CD4-positive, alpha-beta T cell treated with Interleukin-12 subunit alpha and Interleukin-12 subunit beta, for 1 hour (primary cell): Measurements from ENCODE around the gene PLCG2.
"Not testable (repeated sequence)": the region's sequence is repeated elsewhere in the genome, so short reads cannot be mapped to it uniquely, and the experiment has no call there.

Experiments
- DNase-seq: peaks from one replicate; pipeline ENCODE4 v3.0.0-alpha.2; 2020

The PLCG2 gene

DNA sequence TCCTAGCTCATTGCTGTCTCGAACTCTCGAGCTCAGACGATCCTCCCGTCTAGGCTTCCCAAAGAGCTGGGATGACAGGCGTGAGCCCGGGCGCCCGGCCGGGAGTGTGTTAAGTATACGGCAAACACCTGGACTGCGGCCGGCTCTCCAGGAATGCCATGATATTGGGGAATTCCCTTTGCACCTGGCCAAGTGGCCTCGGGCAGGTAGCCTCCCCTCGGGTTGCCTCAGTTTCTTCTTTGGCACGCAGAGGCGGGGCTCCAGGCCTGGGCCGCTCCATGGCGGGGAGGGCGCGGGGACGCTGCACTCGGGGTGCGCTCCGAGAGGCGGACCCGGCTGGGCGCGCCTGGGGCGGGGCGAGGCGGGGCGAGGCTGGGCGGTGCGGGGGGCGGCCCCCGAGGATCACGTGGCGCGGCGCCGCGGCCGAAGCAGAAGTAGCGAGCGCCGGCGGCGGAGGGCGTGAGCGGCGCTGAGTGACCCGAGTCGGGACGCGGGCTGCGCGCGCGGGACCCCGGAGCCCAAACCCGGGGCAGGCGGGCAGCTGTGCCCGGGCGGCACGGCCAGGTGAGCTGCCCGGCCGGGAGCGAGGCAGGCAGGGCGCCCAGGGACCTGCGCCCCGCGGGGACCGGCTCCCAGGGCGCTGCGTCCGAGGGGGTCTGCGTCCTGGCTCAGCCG is at the start of gene PLCG2:
PLCG2 (plus strand) TSS at position 431 of the 675 bp plus-strand sequence. CDS start 6,699 bp downstream, outside the sequence.
- peak; percentile 73 for DNase-seq

DNA sequence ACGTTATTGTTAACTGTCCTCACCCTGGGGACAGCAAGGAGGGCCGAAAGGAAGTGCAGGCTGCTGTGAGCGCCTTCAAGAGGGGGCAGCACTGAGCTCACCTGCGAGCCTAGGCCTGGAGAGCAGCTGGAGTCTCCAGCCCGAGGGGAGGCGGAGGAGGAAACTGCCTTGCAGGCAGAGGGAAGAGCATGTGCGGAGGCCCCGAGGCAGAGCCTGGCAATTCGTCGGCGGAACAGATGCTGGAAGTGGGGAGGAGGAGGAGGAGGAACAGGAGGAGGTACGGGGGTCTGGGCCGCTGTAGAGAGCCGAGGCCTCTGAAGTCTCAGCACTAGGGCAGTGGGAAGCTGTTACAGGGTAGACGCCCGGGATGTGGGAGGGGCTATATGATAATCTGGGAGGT is 49.6 kb upstream of the PLCG2 start:
- no peak for DNase-seq

DNA sequence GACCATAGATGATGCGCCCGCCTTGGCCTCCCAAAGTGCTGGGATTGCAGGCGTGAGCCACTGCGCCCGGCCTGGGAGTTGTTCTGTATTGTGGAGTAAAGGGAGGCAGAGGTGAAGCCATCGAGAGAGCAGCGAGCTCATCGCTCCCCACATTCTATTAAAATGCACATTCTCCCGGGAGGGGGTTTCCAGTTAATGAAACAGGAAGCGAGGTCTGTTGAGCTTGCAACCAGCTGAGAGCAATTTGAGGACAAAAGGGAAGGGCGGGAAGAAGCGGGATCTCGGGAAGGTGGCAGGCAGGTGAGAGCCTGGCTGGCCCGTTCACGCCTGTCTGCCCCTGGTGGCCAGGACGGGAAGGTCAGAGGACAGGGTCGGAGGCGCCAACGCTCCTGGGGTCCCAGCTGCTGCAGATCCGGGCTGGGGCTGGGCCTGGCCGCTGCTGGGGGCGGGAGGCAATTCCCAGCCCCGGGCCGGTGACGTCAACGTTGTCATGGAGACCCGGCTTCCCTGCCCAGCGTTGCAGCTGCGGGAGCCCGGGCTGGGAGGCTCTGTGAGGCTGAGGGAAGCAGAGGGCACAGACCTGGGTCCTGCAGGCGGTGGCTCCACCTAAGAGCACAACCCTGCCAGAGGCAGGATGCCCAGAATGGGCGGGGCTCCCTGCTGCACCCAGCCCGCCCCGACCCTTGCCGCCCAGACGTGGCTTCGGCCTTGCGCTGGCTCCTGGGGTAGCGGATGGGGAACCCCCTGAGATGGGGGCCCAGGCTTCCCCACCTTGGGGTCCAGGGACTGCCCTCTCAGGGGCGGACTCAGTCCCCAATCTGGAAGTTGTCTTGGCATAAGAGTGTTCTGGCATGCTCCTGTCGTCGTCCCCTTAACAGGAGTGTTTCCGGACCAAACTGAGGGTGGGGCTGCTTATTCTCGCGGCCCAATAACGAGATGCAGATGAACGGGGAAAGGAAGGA is 48.7 kb upstream of the PLCG2 start:
- DNase-seq = peak; percentile 67

DNA sequence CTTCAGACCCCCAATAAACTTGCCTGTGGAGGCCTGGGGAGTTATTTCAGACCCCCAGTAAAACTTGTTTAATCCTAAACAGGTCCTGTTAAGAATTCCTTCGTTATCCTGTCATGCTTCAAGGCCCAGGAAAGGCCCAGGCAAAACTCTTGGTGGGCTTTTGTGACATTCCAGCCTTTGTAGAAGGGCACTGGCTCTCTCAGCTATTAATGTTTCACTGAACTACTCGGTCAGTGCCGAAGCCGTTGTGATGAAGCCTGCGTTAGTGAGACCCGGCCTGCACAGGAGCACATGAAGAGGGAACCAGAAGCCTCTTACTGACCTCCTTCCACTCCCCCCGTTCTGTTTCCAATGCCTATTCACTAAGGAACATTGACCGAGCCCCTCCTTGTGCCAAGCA is 47.4 kb upstream of the PLCG2 start:
- DNase-seq = no peak

DNA sequence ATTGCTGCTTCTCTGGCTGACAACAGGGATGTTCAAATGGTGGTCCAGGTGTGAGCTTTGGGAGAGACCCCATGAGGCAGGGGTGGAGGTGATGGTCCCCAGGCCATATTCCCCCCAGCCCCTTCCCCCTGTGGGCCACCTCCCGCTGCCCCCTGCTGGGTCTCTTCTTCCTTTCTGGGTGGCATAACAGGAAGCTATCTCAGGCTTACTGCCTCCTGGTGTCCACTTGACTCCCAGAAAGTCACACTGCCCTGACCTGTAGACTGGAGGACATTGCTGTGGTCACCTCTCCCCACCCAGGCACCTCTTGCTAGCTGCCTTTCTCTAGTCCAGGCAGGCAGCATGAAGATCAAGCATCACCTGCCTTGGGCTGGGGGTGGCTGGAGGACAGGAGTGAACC is 46.4 kb upstream of the PLCG2 start:
- DNase-seq = no peak

DNA sequence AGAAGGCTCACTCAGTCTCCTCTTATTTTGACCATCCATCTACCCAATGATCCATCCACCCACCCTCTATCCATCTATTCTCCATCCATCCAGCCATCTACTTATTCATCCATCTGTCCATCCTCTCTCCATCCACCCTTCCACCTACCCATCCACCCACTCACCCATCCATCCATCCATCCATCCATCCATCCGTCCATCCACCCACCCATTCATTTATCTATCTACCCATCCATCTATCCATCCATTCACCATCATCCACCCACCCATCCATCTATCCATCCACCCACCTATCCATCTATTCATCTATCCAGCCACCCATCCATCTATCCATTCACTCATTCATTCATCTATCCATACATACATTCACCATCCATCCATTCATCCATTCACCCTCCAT is 45.8 kb upstream of the PLCG2 start:
- no peak for DNase-seq

DNA sequence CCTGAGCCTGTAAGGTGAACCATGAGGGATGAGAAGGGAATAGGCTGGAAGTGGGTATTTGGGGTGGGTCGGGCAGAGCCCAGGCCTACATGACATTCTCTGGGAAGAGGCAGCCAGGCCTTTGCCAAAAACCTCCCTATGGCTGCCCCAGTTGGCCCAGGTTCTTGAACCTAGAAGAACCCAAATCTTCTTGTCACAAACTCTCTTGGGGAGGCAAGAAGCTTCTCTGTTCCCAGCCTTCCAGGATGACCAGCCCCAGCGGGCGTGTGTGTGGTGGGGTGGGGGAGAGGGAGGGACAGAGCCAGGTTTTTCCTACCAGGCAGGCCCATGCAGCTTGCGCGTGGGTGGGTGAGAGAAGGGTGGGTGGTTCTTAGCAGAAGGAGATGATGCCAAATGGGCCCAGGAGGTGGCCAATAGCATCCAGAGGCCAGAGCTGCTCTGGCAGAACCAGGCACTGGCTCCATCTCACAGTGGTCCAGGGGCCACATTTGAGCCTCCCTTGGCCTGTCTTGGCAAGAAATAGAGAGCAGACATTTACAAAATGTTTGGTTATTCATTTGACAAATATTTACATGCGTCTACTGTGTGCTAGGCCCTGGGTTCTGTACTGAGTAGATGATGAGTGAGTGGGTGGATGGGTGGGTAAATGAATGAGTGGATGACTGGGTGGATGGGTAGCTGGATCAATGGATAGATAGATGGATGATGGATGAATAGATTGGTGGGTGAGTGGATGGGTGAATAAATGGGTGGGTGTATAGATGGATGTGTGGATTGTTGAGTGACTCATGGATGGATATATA is 44.3 kb upstream of the PLCG2 start:
- no peak for DNase-seq

DNA sequence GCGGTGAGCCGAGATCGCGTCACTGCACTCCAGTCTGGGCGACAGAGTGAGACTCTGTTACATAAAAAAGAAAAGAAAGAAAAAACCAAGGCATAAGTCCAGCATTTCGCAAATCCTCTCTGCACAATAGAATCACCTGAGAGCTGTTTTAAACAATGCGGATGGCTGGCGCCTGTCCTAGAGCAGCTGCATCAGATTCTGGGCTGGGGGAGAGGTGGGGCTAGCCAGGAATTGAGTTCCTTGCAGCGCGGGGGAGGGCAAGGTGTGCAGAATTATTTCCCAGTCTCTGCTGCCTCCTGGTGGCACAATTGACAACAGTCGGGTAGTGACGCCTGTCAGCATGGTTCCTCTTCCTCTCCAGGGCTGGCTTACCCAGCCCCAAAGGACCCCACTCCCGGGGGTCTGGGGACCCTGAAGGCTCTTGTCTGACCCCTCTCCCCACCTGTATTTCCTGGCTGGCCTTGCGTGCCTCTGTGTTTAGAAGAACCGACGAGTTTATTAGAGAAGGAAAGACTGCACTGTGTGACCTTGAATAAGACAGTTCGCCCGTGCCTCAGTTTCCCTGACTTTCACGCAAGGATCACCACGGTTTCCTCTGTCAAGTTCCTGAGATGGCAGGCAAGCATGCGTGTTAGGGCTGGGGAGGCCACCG is 41.1 kb upstream of the PLCG2 start:
- DNase-seq = peak; percentile 88

DNA sequence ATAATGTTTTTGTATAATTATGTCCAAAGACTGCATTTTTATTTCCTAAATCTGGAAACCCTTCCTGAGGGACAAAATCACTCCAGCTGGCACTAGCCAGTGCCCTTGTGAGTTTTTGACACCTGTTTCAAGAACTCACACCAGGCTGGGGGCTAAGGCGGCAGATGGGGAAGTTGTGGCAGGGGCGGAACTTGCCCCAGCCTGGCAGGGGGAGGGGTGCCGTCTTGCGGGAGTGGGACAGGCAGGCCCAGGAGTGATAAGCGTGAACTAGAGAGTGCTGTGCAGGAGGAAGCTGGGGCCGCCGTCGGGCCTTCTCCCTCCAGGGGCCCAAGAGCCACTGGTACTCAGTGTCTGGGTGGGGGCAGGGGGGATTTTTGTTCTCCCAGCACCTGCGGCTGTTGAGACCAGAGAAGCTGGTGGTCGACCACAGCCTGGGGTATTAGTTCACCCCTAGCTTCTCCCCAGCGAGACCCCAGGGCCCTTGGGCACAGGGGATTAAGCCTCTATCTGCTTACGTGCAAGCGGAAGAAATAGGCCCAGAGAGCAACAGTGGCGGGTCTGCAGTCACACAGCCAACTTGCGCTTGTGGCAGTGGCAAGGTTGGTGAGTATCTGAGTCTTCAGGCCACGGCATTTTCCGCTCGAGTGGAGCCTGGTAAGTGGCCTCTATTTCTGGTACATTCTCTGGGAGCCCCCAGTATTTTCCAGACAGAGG is 40.2 kb upstream of the PLCG2 start:
- DNase-seq = no peak

DNA sequence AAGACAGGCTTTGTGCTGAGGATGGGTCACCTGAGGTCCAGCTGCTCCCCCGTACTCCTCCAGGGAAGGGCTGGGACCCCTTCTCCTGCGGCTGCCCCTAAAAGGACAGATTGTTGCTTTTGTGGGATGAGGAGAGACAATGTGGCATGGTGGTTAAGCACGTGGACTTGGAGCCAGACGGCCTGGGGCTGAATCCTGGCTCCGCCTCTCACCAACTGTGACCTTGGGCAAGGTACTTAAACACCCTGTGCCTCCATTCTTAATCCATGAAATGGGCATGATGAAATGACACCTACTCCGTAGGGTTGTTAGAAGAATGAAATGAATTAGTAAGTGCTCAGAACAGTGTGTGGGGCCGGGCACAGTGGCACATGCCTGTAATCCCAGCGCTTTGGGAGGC is 39.6 kb upstream of the PLCG2 start:
- no peak for DNase-seq

DNA sequence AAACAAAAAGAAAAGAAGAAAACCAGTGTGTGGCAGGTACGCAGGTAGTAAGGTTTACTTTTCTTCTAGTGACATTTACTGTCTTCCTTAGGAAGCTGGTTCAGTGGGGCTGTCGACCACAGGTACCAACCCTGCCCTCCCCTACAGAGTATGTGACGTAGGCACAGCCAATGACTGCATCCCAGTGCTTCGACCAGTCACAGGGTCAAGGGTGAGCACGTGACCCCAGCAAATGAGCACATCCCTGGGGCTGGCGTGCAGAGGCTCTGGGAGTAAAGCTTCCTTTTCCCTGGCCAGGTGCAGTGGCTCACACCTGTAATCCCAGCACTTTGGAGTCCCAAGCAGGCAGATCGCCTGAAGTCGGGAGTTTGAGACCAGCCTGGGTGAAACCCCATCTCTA is 38.9 kb upstream of the PLCG2 start:
- no peak for DNase-seq

DNA sequence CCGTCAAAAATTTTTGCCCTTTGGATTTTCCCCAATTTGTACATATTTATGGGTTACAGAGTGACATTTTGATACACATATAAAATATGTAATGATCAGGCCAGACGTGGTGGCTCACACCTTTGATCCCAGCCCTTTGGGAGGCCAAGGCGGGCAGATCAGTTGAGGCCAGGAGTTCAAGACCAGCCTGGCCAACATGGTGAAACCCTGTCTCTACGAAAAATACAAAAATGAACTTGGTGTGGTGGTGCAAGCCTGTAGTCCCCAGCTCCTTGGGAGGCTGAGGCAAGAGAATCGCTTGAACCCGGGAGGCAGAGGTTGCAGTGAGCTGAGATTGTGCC is 37.7 kb upstream of the PLCG2 start:
- DNase-seq = not testable (repeated sequence)

DNA sequence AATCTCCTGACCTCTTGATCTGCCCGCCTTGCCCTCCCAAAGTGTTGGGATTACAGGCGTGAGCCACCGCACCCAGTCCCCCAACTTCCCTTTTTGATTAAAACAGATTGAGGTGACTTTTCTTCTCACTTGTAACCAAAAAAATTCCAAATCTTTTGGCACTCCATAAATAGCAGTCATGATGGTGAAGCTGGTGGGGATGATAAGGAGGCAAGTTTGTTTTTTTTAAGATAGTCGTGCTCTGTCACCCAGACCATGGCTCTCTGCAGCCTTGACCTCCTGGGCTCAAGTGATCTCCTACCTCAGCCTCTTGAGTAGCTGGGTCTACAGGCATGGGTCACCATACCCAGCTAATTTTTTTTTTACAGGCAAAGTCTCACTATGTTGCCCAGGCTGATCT is 34.7 kb upstream of the PLCG2 start:
- no peak for DNase-seq

DNA sequence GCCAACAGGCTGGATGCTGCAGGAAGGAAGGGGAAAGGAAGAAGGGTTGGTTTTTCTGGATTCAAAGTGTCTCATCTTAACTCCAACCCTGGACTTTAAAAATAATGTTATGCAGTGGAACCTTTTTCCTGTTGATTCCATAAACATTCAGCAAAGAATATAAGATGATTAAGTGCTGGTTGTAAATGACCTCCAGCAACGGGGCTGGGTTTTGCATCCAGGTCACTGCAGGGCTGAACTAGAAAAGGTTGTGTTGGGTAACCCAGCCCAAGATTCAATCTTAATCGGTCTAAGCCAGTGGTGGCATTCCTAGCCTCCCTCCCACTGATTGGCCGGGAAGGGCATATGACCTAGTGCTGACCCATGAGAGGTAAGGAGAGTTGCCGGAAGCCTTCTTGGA is 34.2 kb upstream of the PLCG2 start:
- DNase-seq = no peak

DNA sequence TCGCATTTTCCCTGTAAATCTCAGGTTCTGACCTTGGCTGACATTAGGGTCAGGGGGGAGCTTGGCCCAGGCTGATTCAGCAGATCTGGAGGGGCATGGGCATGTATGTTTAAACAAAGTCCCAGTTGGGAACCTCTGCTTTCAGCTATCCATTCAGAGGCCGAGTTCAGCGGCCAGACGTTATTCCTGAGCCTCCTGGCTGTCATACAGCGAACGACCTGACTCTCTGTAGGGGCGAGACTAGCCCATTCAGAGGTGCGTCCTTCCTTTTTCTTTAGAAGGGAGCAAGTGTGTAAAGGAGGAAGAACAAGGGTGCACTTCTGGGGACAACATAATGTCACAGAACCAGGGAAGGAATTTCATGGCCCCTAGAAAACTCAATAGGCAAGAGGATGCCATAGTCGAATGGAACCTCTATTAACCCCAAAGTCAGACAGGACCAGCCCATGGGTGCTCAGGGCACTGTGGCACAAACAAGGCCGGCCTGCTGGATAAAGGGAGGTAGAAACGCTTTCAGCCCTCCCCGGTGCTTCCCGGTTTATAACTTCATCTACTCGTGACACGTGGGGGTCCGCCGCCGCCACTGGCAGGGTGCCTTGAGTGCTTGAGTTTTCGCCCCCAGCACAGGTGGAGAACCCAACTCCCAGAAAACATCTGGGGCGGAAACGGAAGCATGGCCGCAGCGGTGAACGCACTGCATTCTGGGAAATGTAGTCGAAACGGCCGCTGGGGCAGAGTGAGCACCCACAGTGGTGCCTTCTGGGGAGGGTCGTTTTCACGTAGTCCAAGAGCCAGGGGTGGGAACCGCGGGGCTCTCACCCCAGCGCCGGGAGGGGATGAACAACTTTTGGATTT is 33.2 kb upstream of the PLCG2 start:
- peak; percentile 81 for DNase-seq

DNA sequence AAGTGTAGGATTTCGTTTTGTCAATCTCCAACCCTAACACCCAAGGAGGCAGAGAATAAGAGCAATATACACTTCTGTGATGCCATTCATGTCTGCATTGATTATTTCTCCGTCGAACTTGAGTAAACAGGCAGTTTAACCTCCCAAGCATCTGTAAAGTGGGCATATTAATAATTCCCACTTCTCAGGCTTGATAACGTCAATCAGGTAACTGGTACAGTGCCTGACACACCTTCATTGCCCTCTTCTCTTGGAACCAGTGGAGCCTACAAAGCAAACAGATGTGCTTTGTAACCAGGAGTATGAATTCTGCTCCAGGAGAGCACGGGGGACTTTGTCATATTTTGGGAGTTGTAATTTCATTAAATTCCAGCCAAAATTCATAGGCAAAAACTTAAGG is 32.5 kb upstream of the PLCG2 start:
- no peak for DNase-seq

DNA sequence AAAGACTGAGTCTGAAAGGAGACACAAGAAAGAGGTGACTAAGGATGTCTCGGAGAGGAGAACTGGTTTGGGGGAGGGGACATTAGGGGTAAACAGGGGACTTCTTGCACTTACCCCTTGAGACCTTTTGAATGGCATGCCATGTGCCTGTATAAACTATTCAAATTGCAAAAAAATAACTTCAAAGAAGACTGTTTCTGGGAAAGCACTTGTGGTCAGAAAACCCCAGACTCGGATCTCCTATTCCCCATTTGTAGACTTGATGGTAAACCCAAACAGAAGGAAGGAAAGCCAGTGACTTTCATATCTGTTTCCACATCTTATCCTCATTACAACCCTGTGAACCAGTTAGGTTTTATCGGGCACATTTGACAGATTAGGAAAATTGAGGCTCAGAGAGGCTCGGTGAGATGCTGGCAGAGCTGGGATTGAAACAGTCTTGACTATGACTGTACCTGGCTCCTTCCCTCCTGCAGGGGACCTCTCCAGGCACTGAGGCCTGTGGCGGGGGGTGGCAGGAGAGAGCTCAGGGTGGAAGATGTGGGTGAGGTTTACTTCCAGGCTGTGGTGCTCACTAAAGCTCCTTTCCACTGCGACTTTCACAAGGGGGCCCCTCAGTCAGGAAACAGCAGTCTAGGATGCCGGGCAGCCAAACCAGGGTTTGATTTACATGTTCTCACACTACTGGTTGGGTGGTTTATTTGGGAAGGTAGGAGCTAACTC is 30.5 kb upstream of the PLCG2 start:
- DNase-seq = no peak

DNA sequence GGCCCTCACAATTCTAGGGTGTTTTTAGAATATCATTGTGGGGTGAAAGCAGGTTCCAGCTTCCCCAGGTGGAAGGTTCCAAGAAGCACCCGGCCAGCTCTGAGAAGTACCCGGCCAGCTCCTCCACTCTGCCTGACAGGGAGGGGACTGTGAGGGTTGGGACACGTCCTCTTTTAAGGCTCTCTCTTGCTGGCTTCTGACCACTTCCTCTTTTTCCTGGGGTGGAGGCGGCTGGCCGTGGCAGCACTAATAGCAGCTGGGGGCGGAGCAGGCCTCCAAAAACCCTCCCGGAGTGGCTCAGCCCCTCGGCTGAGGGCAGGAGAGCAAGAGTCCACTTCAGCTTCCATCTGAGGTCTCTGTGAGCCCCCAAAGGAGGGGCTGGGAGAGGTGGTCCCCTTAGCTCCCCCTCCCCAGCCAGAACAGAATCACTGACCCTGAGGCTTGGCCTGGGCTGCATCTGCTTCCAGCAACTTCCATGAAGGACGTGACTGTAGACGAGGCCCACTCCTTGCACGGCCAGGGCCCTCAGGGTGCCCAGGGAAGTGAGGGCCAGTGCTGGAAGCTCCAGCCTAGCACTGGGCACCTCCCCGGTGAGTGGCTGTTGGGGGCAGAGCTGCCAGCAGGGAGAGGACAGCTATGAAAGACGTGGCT is 26.7 kb upstream of the PLCG2 start:
- peak; percentile 18 for DNase-seq

DNA sequence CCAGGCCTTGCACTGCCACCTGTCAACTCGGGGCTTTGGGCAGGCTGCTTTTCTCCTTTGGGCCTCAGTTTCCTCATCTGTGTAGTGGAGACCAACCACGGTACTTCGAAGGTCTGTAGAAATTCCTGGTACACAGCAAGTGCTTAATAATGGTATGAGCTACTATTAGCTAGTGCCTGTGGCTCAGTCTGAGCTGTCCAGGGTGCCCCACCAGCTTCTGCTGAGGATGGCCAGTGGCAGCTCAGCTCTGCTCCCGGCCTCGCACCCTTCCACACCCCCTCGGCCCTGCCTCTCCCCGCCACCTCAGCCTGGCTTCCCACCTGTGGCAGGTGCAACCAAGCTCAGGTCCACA is 26.2 kb upstream of the PLCG2 start:
- DNase-seq = no peak

DNA sequence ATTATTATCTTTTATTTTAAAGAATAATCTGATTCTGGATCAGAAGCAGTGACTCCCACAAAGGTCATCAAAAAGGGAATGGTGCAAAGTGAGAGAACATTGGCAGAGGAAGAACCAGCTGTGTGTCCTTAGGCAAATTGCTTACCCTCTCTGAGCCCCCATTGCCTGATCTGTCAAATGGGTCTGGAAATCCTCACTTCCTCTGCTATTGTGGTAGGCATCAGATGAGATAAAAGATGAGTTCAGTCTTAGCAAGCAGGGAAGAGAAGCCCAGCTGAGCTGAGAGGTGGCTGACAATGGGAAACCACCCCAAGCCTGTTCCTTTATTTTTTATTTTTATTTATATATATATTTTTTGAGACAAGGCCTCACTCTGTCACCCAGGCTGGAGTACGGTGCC is 24.2 kb upstream of the PLCG2 start:
- DNase-seq = no peak
